SK-N-MC (cell line): ENCODE data around the gene C6orf120.

Experiments used
- EZH2 ChIP-seq: fragments of 200-600 bp; sonication (generic); IDR thresholded peaks from one replicate; pipeline ENCODE4 v1.6.1; 2017; ENCODE audit warnings: antibody characterized with exemption
- POLR2AphosphoS5 ChIP-seq: IDR thresholded peaks from 2 replicates; pipeline ENCODE4 v1.6.1; 2012; ENCODE audit warnings: mild to moderate bottlenecking, low read depth, low read length, borderline replicate concordance

- TF ChIP-seq POLR2AphosphoS5 (no peak), EZH2 (no peak)
Measured at GRCh38 chr6:169745405-169745804, 43.5 kb downstream of the C6orf120 start.
